ENCODE measurements around the gene CTPS2. TPM values are rescaled to one million over a fixed set of nuclear protein-coding genes. Genes with fewer than 3 reads are reported as not detected.
"Not testable (repeated sequence)": the region's sequence is repeated elsewhere in the genome, so short reads cannot be mapped to it uniquely, and the experiment has no call there.

Gene CTPS2
- polyA plus RNA-seq, 1 of the 3 experiments (the other 2 are of a cell fraction), result 6.1 TPM

DNA sequence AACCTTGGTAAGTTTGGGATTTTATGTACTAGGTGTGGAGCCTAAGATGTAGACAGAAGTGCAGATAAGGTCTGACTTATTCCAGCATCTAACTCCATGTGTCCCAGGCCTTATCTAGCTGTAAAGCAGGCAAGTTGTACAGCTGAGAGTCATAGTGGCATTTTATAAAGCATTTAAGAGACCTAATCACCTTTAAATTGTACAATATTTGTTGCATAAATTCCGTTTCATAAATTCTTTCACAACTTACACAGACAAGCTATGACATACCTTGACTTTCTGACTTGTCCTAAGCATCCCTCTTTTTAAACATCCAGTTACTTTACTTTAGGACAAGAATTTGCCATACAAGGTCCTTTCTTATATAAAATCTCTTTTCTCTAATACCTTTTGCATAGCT lies 18.0 kb upstream of the CTPS2 start:
- H3K4me1 ChIP-seq (ENCODE audit: control insufficient read depth in 1 of 2, insufficient read depth in 2 of 2, low read depth in 1 of 2, low read length in 1 of 2), result no peaks in the 10 kb centered on the region
- no peak overlapping the region for H3K4me2 ChIP-seq
- ChIA-PET CTCF (interaction anchor here (1.0 kb wide), 1 partner anchor 11 kb away, joined by 4 read pairs; the partner anchor contains the start of gene SYAP1), POLR2A (interaction anchor here (0.9 kb wide), 1 partner anchor 11 kb away, joined by 4 read pairs; the partner anchor contains the start of gene SYAP1)
- DNase-seq, result no peak
- peaks cover 84% of the 10 kb centered on the region for H3K79me2 ChIP-seq (ENCODE audit: insufficient read depth)
- WGBS (ENCODE audit: low lambda C conversion rate), result 100% methylated on average over 1 of the region's 1 CpG
- H3F3A ChIP-seq (replicated peaks; ENCODE audit: insufficient read depth), result no peaks in the 10 kb centered on the region
- TF ChIP-seq TAF1 (IDR thresholded peaks at IDR 0.05; ENCODE audit: borderline replicate concordance, low read depth, low read length) (no peak), ELF1 (IDR thresholded peaks at IDR 0.05) (no peak), JUND (IDR thresholded peaks at IDR 0.05) (no peak)
- no peaks in the 10 kb centered on the region for H3K9me3 ChIP-seq
- no peaks in the 10 kb centered on the region for H3K27me3 ChIP-seq (ENCODE audit: insufficient read depth)
- peaks cover 0 to 38% of the 10 kb centered on the region in 2 experiments for H3K36me3 ChIP-seq (replicated peaks in 1 of 2; ENCODE audit: control insufficient read depth in 1 of 2, insufficient read depth in 2 of 2, low read length in 1 of 2)
- no peak overlapping the region for H3K27ac ChIP-seq (ENCODE audit: low read depth in 2 of 2, low read length in 1 of 2)
- H4K20me1 ChIP-seq (ENCODE audit: insufficient read depth), result peaks cover 5% of the 10 kb centered on the region
- H3K4me3 ChIP-seq (ENCODE audit: low read depth in 2 of 2, low read length in 1 of 2), result no peak overlapping the region
- H2AFZ ChIP-seq (ENCODE audit: low read depth), result no peak overlapping the region
- H3K9ac ChIP-seq, result no peak overlapping the region
- no peaks in the 10 kb centered on the region for H3K9me2 ChIP-seq

DNA sequence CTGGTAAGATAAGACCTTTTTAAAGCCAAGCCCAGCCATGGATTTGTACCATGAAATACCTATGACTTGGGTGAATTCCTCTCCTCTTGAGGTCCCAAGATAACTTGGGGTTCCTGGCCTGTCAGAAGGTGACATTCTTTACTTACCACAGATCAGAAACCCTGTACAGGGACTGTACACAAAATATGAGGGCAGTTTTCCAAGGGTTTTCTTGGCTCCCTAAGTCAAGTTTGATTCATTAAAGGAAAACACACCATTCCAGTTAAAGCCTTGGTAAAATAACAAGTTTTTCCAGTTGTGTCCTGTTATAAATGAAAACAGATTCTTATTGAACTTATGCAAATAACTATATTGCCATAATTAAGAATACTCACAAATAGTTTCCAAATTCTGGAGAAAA lies 15.2 kb upstream of the CTPS2 start:
- TF ChIP-seq, protein P1, sequence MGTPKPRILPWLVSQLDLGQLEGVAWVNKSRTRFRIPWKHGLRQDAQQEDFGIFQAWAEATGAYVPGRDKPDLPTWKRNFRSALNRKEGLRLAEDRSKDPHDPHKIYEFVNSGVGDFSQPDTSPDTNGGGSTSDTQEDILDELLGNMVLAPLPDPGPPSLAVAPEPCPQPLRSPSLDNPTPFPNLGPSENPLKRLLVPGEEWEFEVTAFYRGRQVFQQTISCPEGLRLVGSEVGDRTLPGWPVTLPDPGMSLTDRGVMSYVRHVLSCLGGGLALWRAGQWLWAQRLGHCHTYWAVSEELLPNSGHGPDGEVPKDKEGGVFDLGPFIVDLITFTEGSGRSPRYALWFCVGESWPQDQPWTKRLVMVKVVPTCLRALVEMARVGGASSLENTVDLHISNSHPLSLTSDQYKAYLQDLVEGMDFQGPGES (IDR thresholded peaks at IDR 0.05; ENCODE audit: low read depth, low read length), result no peak
- no peak for TF ChIP-seq JUND (IDR thresholded peaks at IDR 0.05)
- TF ChIP-seq FOXJ3 (CRISPR knock-in tag; IDR thresholded peaks at IDR 0.05), result no peak
- no peak for TF ChIP-seq MEF2A (IDR thresholded peaks at IDR 0.05; ENCODE audit: borderline replicate concordance, low read depth)
- no peak for TF ChIP-seq RXRA (IDR thresholded peaks at IDR 0.05; ENCODE audit: borderline replicate concordance, low read depth)
- TF ChIP-seq RAD21 (IDR thresholded peaks at IDR 0.05; ENCODE audit: low read length), result no peak
- TF ChIP-seq, protein P2, sequence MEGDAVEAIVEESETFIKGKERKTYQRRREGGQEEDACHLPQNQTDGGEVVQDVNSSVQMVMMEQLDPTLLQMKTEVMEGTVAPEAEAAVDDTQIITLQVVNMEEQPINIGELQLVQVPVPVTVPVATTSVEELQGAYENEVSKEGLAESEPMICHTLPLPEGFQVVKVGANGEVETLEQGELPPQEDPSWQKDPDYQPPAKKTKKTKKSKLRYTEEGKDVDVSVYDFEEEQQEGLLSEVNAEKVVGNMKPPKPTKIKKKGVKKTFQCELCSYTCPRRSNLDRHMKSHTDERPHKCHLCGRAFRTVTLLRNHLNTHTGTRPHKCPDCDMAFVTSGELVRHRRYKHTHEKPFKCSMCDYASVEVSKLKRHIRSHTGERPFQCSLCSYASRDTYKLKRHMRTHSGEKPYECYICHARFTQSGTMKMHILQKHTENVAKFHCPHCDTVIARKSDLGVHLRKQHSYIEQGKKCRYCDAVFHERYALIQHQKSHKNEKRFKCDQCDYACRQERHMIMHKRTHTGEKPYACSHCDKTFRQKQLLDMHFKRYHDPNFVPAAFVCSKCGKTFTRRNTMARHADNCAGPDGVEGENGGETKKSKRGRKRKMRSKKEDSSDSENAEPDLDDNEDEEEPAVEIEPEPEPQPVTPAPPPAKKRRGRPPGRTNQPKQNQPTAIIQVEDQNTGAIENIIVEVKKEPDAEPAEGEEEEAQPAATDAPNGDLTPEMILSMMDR (IDR thresholded peaks at IDR 0.05), result no peak
- no peak for TF ChIP-seq EZH2phosphoT487 (IDR thresholded peaks at IDR 0.05; ENCODE audit: borderline replicate concordance, low read depth)
- TF ChIP-seq SMC3 (IDR thresholded peaks at IDR 0.05; ENCODE audit: low read depth, low read length), result no peak
- peaks cover 10 to 30% of the 10 kb centered on the region in 2 experiments for H3K36me3 ChIP-seq (replicated peaks in 1 of 2; ENCODE audit: control insufficient read depth in 1 of 2, insufficient read depth in 2 of 2, low read length in 1 of 2)
- H3K27ac ChIP-seq (ENCODE audit: low read depth in 2 of 2, low read length in 1 of 2), result no peak overlapping the region
- H3F3A ChIP-seq (replicated peaks; ENCODE audit: insufficient read depth), result no peaks in the 10 kb centered on the region
- no peaks in the 10 kb centered on the region for H3K27me3 ChIP-seq (ENCODE audit: insufficient read depth)
- no peaks in the 10 kb centered on the region for H3K9me2 ChIP-seq
- H2AFZ ChIP-seq (ENCODE audit: low read depth), result no peak overlapping the region
- no peak for DNase-seq
- ChIA-PET CTCF (no interaction called here), POLR2A (no interaction called here)
- no peak overlapping the region for H3K4me2 ChIP-seq
- H3K4me1 ChIP-seq (ENCODE audit: control insufficient read depth in 1 of 2, insufficient read depth in 2 of 2, low read depth in 1 of 2, low read length in 1 of 2), result no peaks in the 10 kb centered on the region
- H3K9me3 ChIP-seq, result no peaks in the 10 kb centered on the region
- no peak overlapping the region for H3K4me3 ChIP-seq (ENCODE audit: low read depth in 2 of 2, low read length in 1 of 2)
- peaks cover 25% of the 10 kb centered on the region for H4K20me1 ChIP-seq (ENCODE audit: insufficient read depth)
- peaks cover 97% of the 10 kb centered on the region for H3K79me2 ChIP-seq (ENCODE audit: insufficient read depth)
- no peak overlapping the region for H3K9ac ChIP-seq

DNA sequence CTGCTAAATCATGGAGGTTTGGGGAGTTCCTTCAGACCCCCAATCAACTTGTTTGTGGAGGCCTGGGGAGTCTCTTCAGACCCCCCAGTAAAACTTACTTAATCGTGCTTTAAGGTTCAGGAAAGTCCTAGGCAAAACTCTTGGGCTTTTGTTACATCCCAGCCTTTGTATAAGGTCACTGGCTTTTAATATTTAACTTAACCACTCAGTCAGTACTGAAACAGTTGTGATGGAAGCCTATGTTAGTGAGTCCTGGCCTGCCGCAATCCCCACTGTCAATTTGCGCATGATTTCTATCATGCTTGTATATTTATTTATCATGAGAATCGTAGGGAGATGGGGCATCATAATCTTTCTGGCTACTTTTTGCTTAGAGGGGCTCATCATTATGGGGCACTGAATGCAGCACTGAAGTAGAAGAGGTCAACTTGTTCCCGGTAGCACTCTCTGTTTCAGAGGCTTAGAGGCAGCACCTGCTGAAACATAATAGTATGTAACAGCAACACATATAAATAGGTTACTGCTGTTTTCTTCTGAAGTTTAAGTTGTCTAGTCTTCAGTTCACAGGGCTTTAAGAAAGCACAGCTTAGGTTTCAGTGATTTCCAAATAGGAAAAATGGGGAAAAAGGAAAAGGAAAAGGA lies 14.0 kb upstream of the CTPS2 start:
- H3K4me3 ChIP-seq (ENCODE audit: low read depth in 2 of 2, low read length in 1 of 2); H3K4me1 ChIP-seq (ENCODE audit: control insufficient read depth in 1 of 2, insufficient read depth in 2 of 2, low read depth in 1 of 2, low read length in 1 of 2); DNase-seq; POLR2A ChIA-PET; H2AFZ ChIP-seq (ENCODE audit: low read depth); H3K9ac ChIP-seq; CTCF ChIA-PET; H3K9me2 ChIP-seq; H3K9me3 ChIP-seq; H3K27me3 ChIP-seq (ENCODE audit: insufficient read depth); H3K27ac ChIP-seq (ENCODE audit: low read depth in 2 of 2, low read length in 1 of 2); H3K4me2 ChIP-seq; H3F3A ChIP-seq (replicated peaks; ENCODE audit: insufficient read depth): not testable (repeated sequence)
- H3K36me3 ChIP-seq (replicated peaks in 1 of 2; ENCODE audit: control insufficient read depth in 1 of 2, insufficient read depth in 2 of 2, low read length in 1 of 2), result peaks cover 10 to 30% of the 10 kb centered on the region in 2 experiments
- H4K20me1 ChIP-seq (ENCODE audit: insufficient read depth), result peaks cover 33% of the 10 kb centered on the region
- peaks cover 97% of the 10 kb centered on the region for H3K79me2 ChIP-seq (ENCODE audit: insufficient read depth)
- WGBS (ENCODE audit: low lambda C conversion rate), result 89% methylated on average over 5 of the region's 5 CpGs

Measured in SK-N-SH (cell line).